CD4-positive, alpha-beta T cell treated with Interleukin-21 for 1 hour (primary cell): ENCODE results near the gene SLX9.
"Not testable (repeated sequence)": the region's sequence is repeated elsewhere in the genome, so short reads cannot be mapped to it uniquely, and the experiment has no call there.

Experiments
- DNase-seq: peaks from one replicate; pipeline ENCODE4 v3.0.0-alpha.2; 2020

Gene SLX9

DNA sequence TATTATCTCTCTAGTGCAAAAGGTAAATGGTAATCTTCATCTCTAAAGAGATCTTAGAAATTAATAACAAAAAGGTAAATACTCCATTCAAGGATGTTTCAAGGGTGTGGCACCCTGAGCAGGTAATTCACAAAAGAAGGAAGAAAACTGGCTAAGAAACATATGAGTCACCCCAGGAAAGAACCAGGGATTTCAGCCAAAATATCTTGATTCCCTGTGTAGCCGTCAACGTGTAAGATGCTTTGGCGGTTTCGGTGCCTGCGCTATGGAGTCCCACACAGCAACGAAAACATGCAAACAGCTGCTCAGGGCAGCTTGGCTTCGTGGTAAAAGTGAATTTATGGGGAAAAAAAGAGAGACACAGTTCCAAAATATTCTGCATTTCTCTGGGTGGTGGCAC is 22.9 kb upstream of the SLX9 start:
- DNase-seq, result no peak

DNA sequence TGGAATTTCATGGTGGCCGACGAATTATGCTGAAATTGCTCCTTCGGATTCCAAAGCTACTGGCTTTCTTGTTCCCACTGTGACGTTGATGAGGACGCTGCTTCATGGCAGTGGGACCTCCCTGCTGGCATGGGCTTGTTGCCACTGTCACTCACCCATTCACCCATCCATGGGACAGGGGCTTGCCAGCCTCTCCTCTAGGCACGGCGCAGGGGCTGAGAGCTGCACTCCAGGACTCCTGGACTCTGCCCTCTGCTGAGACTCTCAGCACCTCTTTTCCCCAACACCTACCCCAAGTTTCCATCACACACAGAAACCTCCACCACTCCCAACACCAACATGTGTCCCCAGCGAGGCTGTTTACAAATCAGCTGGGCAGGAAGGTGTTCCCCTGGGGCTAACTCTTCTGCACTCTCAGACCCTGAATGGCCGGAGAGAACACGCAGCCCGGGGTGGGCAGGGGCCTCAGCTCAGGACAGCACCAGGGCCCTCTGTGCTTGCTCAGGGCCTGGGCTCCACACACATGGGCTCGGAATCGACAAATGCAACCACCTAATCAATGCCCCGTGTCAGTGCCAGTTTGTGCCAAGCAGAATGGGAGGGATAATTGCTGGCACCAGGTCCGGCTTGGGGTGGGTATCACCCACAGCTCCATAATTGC is 22.3 kb upstream of the SLX9 start:
- no peak for DNase-seq

DNA sequence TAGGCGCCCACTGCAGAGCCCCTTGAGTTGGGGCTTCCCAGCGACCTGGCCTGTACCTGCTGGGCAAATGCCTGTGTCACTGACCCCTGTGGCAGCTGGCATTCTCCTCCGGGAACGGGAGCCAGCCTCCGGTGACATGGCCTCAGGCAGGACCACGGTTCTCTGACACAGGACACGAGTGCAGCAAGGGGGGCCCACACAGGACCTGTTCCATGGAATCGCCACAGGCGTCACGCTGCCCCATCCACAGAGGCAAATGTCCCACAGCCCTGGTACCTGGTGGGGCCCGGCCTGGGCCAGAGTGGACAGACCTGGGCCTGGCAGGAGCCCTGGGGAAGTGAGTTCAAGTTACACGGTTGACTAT is 21.7 kb upstream of the SLX9 start:
- DNase-seq, result no peak

DNA sequence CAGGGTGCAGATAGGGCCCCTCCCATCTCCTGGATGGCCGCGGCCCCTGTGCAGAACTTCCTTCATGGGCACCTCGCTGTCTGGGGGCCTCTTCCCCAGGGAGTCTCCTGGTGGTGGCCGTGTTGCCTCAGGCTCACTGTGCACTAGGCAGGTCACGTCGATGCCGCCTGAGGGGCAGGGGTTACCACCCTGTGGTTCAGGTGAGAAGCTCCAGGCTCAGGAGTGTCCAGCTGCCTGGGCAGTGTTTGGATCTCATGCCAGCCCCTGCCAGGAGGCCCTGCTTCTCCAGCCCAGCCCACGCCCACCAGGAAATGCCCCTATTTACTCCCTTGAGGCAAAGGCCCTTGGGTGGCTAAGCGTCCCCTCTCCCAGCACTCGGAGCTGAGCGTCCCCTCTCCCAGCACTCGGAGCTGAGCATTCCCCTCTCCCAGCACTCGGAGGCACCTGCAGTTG is 21.2 kb upstream of the SLX9 start:
- no peak for DNase-seq

DNA sequence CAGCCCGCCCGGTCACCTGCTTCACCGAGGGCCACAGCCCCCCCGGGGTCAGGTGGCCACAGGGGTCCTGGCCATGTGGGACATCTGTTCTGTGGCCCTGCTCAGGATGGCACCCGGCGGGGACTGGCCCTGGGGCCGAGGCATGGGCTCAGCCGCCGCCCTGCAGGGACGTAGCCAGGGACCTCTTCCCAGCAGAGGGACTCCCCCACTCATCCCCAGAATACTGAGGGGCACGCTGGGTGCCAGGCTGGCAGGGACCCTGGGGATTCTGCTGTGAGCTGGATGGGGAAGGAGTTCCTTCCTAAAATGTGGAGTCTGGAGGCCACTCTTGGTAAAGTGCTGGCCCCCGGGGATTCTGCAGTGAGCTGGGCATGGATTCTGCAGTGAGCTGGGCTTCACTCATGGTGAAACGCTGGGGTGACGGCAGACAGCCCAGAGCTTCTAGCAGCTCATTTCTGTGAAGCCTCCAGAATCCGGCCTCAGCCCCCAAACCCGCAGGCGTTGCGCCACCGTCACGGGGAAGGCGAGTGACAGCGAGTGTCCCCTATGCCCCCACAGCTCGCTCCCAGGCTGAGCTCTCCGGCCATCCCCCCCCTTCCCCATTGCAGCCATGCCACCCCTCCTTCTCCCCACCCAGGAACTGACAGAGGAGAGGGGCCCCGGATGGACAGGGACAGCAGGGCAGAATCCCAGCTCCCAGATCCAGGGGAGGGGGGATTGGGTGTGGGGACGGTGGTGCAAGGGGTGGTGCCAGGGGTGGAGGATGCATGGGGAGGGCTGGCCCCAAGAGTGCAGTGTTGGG is 20.5 kb upstream of the SLX9 start:
- DNase-seq, result no peak

DNA sequence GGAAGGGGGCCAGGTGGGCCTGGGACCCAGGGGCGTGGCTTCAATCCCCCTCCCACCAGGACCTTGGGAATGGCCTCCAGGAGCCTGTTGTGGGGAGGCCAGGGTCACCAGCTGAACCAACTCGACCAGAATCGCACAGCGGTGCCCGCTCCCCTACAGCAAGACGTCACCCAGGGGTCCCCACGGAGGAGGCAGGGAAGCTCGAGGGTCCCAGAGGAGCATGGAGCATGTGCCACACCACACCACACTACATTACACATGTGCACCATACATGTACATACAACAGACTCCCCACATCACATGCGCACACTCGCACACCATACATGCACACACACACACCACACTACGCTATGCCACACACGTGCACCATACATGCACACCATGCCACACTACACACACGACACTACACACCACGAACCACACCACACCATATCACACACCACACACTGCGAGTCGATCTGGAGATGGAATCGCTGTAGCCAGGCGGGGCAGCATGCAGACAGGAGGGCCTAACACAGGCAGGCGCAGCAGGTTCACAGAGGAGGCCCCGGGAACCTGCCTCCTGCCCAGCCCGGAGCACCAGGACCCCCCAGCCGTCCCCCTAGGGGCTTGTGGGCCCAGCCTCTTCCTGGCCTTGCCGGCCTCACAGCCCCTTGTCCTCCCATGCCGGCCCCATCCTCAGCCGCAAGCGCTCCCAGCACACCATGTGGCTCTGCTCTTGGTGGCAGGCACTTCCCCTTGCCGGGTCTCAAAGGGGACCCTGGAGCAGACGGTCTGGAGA is 19.7 kb upstream of the SLX9 start:
- DNase-seq, result no peak

DNA sequence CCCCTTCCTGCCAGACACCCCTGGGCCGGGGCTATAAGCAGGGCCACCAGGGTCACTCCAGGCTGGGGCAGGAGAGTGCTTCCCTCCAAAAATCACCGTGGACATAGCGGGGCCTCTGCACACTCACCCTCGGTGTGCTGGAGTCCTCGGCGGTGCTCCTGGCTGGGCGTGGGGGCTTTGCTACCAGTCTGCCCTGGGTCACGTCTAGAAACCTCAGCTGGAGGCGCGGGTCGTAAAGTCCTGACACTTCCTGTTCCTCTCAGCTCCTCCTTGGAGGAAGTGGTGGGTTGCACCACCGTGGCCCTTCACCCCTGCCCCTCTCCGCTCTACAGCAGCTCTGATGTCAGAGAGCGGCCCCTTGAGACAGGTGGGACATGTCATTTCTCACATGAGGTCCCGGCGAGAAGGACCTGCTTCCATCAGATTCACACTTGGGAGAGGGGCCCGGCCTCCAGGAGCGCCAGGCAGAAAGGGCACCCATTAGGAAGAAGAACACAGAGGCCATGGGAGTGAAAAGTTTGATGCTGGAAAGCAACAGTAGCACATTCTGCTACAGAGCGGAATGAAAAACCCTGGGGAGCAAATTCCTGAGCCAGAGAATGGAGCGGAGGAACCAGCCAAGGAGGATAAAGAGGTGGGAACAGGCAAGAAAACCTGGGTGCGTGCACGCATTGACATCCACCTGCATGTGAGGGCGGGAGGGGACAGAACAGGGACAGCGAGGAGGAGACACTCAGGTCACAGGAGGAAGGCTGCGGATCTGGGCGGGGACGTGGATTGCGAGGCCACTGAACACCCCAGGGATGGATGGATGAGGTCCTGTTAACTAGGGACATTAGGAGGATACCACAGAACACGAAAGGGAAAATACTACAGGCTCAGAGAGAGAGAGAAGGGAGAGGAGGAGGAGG is 18.9 kb upstream of the SLX9 start, which contains the start of gene ITGB2:
Gene ITGB2 (minus strand): TSS at position 206 of the 911 bp plus-strand sequence. CDS start 10,117 bp downstream, outside the sequence.
- peak; percentile 71 for DNase-seq

DNA sequence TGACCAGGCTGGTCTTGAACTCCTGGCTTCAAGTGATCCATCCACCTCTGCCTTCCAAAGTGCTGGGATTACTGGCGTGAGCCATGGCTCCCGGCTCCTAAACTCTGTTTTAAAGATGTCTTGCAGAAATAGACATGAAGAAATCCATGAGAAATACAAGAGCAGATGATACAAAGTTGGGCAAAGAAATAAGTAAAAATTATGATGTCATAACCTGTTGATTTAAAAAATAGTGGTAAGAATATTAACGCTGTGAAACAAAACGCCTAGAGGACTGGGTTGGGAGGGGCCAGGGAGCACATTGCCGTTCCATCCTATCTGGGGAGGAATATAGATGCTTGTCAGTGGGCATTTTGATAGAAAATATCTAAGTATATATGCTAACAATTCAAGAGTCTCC is 17.9 kb upstream of the SLX9 start:
- DNase-seq, result no peak

DNA sequence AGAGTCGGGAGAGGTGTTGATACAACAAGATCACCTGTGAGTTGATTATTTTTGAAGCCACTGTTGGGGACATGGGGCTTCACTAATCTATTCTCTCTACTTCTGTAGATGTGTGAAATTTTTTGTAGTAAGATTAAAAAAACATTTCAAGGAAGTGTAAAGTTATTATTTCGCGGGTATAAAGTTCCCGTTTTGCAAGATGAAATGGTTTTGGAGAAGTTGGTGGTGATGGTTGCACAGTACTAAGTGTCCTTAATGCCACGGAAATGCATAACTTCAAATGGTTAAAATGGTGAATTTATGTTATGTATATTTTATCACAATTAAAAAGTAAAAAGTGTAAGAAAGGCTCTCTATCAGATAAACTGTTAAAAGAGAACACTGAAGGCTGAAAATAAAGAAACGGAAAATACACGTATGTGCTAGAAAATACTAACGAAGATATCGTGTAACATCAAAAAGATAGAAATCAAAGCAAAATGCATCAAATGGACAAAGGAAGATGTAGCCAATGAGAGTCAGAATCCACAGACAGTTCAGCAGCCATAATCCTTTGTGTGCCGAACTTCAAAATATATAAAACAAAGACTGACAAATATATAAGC is 16.2 kb upstream of the SLX9 start:
- no peak for DNase-seq

DNA sequence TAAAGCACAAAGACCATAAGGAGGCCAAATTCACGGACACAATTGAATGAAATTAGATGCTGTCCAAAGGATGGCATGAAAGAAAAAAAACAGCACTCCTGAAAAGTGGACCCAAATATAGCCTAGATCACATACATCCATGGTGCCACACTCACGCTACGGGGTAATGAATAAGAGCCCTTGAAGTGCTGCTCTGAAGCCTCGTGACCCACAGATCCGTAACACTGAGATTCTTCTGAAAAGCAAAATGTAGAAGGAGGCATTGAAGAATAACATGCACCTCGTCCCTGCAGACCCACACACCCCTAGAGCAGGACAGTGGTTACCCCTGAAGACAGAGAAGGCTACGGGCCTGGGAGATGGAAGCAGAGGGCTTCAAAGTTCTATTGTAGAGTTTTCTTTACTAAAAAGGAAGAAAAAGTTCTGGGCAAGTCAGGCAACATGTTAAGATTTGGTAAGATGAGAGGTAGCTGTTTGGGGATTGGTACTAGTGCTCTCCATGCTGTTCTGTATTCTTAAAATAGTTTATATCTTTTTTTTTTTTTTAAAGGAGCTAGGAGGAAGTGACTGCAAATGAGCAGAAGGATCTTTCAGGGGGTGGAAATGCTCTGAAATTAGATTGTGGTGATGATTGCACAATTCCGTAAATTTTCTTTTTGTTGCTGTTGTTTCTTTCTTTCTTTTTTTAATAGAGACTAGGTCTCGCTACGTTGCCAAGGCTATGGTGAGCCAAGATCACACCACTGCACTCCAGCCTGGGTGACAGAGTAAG is 15.0 kb upstream of the SLX9 start:
- peak; percentile 56 for DNase-seq

DNA sequence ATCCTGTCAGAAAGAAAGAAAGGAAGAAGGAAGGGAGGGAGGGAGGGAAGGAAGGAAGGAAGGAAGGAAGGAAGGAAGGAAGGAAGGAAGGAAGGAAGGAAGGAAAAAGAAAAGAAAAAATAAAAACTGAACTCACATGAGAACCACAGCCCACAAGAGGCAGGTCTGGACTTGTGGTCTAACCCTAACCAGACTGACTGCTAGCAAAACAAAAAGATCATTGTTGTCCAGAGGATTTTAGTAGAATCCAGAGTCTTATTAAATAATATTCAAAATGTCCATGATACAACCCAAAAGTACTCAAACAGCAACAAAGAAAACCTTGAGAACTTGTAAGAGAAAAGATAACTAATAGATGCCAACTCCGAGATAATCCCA is 14.5 kb upstream of the SLX9 start:
- no peak for DNase-seq

DNA sequence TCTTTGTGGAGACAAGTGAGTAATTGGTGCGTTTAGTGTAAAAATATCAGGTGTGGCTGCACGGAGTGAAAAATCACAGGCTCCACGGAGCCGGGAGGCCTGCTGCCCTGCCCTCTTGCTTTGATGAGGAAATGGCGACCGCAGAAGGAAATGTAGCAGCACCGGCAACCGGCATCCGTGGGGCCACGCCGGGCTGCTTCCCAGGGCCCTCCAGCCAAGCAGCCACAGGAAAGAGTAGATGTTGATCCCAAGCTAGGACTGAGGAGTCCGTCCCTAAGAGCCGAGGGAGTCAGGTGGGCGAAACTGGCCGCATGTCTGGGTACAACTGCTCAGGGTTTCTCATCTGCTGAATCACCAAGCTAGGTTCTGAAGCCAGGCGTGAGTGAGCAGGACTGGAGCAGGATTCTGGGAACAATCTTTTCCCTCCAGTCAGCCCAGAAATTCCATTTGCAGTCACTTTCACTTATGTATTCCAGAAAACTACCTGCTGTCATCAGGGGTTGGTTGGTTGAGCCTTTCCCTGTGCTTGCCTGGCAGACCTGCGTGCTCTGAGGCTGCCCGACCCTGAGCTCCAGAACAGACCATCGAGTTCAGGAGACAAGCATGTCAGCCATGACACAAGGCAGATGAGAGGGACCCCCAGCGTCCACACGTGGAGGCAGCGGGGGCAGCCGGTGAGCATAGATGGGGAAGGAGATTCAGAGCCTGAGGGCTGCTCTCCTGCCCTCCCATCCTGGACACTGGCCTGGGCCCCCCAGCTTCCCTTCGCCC is 13.3 kb upstream of the SLX9 start:
- peak; percentile 59 for DNase-seq

DNA sequence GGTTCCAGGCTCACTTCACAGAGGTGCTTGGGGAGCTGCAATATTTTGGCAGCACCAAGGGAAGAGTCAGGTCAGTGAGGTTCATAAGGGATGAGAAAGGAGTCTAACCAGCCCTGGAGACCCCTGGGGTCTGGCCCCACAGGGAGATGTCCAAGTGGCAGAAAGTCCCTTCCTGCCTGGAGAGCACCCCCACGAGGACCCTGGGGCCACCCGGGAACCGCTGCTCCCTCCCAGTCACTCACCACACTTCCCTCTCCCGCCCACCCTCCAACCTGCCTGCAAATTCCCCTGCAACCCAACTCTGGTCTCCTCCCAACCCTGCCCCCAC is 12.6 kb upstream of the SLX9 start:
- no peak for DNase-seq

DNA sequence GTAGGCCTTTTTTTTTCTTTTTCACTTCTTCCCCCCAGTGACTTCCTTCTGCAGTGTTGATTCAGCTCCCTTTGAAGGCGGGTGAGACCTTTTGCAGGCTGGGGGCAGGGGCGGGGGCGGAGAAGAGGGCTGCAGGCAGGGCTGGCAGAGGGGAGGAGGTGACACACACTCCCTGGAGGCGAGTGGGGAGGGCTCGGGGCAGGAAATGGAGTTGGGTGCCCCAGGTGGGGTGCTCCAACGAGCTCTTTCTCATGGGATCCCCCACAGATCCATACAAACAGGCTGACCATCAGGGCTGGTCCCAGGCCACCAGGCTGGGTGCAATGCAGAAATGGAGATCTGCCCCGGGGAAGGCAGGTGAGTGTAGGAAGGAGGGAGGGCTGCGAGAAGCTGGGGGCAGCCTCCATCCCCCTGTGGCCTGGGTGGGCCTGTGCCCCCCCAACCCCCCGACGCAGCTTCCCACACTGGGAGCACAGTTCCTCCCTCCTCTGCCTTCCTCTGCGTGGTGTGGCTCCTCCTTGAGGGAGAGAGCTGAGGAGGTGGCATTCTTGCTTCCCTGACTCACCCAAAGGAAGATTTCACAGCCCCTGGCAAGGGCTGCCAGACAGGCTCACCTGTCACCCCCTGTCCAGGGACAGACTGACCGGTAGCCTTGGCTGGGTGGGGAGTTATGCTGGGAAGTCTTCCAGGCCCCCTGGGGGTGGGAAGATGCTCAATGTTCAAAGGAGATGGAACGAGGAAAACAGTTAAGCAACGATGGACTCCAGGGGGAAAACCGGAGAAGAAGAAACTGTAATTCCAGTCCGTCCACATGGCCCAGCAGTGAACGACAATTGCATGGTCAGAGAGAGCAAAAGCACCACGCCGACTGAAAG is 12.0 kb upstream of the SLX9 start:
- DNase-seq, result peak; percentile 87

DNA sequence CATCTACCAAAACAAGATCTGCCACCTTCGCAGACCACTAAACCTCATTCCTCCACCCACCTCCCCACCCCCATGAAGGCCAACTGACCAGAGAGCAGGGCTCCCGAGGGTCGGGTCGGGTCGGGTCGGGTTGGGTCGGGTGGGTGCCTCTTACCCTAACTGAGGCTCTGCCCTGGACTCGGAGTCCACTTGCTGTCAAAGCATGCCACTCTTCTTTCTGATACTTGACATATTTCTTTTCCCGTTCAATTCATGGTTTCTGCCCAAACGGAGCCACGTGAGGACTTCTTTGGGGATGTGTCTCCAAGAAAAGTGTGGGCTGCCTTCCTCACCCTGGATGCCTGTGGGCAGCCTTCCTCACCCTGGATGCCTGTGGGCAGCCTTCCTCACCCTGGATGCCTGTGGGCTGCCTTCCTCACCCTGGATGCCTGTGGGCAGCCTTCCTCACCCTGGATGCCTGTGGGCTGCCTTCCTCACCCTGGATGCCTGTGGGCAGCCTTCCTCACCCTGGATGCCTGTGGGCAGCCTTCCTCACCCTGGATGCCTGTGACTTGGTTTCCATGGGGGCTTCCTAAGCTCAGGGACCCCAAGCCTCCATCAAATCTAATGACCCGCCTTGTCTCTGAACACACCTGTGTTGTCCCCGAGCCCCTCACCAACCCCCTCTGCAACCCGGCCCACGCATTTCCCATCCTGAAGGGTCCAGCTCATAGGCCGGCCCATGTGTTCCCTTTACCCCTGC is 11.2 kb upstream of the SLX9 start:
- not testable (repeated sequence) for DNase-seq

DNA sequence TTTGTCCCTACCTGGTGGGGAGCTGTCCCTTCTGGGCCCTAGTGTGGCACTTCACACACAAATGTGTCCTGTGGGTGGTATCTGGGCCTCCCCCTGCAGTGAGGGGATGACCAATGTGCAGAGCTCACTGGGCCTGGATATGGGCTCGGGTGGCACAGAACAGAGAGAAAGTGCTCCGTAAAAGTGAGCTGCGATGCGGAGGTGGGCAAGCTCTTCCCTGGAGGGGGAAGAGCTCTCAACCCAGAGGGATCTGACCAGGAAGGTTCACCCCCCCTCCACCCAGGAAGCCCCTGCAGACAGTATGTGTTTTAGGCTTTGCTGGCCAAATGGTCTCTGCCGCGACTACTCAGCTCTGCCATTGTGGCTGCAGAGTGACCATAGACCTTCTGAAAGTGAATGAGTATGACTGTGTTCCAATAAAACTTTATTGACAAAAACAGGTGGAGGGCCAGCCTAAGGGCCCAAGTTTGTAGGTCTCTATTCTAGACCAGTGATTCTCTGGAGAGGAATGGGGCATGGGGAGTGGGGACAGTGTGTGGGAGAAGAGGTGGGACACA is 10.5 kb upstream of the SLX9 start:
- no peak for DNase-seq

DNA sequence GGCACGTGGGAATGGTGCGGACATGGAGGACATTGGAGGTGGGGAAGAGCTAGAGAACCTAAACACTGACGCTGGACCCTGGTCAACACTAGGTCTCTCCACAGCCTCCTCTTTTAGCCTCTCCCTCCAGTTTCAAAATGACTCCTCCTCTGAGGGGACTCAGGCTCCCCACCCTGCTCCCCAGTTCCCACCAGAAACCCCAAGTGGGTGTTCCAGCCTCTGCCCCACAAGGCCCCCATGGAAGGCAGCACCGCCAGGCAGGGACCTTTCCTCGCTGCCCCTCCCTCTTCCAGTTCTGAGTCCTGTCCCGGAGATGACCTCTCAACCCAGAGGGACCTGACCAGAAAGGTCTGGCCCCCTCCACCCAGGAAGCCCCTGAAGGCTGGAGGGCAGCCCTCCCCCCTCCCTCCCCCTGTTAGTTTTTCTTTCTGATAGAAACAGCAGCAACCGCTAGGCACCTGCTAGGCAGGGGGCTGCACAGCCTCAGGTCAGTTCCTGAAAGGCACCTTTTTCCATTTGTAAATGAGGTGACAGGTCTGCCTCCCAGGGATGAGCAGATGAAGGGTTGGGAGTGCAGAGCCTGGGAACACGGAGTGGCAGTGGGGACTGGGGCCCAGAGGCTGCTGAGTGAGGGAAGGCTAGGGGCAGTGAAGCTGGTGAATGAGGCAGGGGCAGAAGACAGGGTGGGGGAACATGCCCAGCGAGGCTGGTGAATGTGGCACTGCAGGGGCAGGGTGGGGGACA is 9.9 kb upstream of the SLX9 start:
- no peak for DNase-seq

DNA sequence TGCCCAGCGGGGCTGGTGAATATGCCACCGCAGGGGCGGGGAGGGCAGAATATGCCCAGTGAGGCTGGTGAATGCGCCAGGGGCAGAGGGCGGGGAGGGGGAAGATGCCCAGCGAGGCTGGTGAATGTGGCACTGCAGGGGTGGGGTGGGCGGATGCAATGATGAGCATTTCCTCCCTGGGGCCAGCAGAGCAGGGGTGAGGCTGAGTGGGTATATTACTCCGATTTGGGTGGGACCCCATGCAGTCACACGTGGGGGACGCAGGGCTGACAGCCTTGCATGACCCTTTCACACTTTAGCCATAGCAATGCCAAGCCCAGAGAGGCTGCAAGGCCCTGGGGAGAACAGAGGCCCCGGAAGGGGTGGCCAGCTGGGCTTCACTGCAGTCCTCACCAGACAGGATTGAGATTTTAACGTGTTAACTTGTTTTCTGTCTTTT is 9.3 kb upstream of the SLX9 start:
- peak; percentile 83 for DNase-seq
